ENCODE measurements around the gene RABGGTA.

RABGGTA gene

DNA sequence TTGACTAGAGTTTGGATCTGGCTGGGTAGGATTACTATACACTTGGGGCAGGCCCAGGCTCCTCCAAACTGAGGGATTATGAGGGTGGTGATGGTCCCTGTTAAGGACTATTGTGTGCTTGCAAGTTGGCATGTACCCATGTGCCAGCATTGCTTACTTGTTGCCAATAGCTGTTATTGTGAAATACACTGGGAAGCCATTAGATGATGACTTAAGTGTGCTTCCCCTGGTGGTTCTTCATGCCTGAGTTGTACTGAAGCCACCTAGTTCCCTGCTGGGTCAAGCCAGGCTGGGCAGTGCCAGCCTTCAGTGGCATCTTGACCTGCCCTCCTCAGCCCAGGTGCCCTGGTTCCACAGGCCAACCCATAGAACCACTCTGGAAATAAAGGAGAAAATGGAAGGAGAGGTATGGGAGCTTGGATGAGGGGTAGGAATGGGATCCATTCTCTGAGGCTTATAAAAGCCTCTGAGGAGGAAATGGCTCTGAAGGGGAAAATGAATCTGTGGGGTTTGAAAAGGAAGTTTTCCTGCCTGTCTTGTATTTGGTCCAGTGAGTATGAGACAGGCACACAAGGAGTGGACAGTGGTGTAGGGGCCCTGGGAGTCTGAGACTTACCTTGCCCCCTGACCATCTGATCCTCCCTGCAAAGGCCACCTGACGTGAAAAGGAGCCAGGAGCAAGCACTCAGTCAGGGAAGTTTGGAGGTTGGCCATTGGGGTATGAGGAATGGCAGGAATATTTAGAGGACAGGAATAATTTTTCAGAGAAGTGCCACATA is 40.6 kb upstream of the RABGGTA start:
- H3K36me3 ChIP-seq (ENCODE audit: control insufficient read depth in 2 of 2, insufficient read depth in 2 of 2, low read length in 2 of 2), result peaks cover 0 to 2% of the 10 kb centered on the region in 2 donors
- peaks cover 47 to 61% of the 10 kb centered on the region in 2 donors for H3K4me1 ChIP-seq (ENCODE audit: control insufficient read depth in 2 of 2, insufficient read depth in 2 of 2, low read length in 2 of 2)
- H3K9ac ChIP-seq (ENCODE audit: low read depth in 1 of 2, low read length in 2 of 2), result peak overlapping the region; percentile 10 to 52
- H3K27ac ChIP-seq (ENCODE audit: low read depth in 2 of 2, low read length in 2 of 2), result peak overlapping the region in 1 of 2 donors; percentile 83
- peak overlapping the region in 1 of 2 donors; percentile 74 for H3K4me3 ChIP-seq (ENCODE audit: low read length in 2 of 2)
- H3K27me3 ChIP-seq (ENCODE audit: control insufficient read depth in 2 of 2, insufficient read depth in 2 of 2, low read length in 2 of 2), result no peaks in the 10 kb centered on the region
- H3K9me3 ChIP-seq (ENCODE audit: control insufficient read depth in 2 of 2, low read length in 2 of 2), result no peaks in the 10 kb centered on the region

DNA sequence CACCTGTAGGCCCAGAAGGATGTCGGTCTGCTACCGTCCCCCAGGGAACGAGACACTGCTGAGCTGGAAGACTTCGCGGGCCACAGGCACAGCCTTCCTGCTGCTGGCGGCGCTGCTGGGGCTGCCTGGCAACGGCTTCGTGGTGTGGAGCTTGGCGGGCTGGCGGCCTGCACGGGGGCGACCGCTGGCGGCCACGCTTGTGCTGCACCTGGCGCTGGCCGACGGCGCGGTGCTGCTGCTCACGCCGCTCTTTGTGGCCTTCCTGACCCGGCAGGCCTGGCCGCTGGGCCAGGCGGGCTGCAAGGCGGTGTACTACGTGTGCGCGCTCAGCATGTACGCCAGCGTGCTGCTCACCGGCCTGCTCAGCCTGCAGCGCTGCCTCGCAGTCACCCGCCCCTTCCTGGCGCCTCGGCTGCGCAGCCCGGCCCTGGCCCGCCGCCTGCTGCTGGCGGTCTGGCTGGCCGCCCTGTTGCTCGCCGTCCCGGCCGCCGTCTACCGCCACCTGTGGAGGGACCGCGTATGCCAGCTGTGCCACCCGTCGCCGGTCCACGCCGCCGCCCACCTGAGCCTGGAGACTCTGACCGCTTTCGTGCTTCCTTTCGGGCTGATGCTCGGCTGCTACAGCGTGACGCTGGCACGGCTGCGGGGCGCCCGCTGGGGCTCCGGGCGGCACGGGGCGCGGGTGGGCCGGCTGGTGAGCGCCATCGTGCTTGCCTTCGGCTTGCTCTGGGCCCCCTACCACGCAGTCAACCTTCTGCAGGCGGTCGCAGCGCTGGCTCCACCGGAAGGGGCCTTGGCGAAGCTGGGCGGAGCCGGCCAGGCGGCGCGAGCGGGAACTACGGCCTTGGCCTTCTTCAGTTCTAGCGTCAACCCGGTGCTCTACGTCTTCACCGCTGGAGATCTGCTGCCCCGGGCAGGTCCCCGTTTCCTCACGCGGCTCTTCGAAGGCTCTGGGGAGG is 39.5 kb upstream of the RABGGTA start, which contains the start of gene LTB4R:
LTB4R (plus strand) TSS at position 857 of the 959 bp plus-strand sequence. CDS start 4,150 bp downstream, outside the sequence.
- H3K9me3 ChIP-seq (ENCODE audit: control insufficient read depth in 2 of 2, low read length in 2 of 2), result no peaks in the 10 kb centered on the region
- peak within 1 kb of the TSS; percentile 55 to 74 for H3K4me3 ChIP-seq (ENCODE audit: low read length in 2 of 2)
- peaks cover 8 to 13% of the 10 kb centered on the region in 2 donors for H3K36me3 ChIP-seq (ENCODE audit: control insufficient read depth in 2 of 2, insufficient read depth in 2 of 2, low read length in 2 of 2)
- H3K9ac ChIP-seq (ENCODE audit: low read depth in 1 of 2, low read length in 2 of 2), result peak within 1 kb of the TSS; percentile 52
- H3K4me1 ChIP-seq (ENCODE audit: control insufficient read depth in 2 of 2, insufficient read depth in 2 of 2, low read length in 2 of 2), result peaks cover 36 to 57% of the 10 kb centered on the region in 2 donors
- peak within 1 kb of the TSS; percentile 63 to 83 for H3K27ac ChIP-seq (ENCODE audit: low read depth in 2 of 2, low read length in 2 of 2)
- H3K27me3 ChIP-seq (ENCODE audit: control insufficient read depth in 2 of 2, insufficient read depth in 2 of 2, low read length in 2 of 2), result no peaks in the 10 kb centered on the region

DNA sequence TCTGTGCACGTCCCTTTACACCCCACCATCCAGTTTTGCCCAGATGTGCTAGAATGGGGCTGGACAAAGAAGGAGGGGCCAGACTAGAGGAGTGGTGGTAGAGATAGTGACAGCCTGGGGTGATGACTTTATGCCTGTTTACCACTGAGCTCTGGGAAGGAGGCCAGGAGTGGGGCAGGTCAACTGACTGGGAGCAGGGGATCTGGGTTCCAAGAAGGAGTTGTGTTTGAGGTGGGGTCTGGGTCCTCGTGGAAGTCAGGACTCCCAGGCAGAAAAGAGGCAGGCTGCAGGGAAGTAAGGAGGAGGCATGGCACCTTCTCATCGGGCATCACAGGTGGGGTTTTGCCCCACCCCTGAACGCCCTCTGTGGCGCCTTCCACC is 38.9 kb upstream of the RABGGTA start:
- peak overlapping the region; percentile 63 to 83 for H3K27ac ChIP-seq (ENCODE audit: low read depth in 2 of 2, low read length in 2 of 2)
- H3K4me1 ChIP-seq (ENCODE audit: control insufficient read depth in 2 of 2, insufficient read depth in 2 of 2, low read length in 2 of 2), result peaks cover 31 to 52% of the 10 kb centered on the region in 2 donors
- no peaks in the 10 kb centered on the region for H3K9me3 ChIP-seq (ENCODE audit: control insufficient read depth in 2 of 2, low read length in 2 of 2)
- peaks cover 15 to 20% of the 10 kb centered on the region in 2 donors for H3K36me3 ChIP-seq (ENCODE audit: control insufficient read depth in 2 of 2, insufficient read depth in 2 of 2, low read length in 2 of 2)
- peak overlapping the region; percentile 52 for H3K9ac ChIP-seq (ENCODE audit: low read depth in 1 of 2, low read length in 2 of 2)
- H3K4me3 ChIP-seq (ENCODE audit: low read length in 2 of 2), result peak overlapping the region; percentile 55 to 74
- no peaks in the 10 kb centered on the region for H3K27me3 ChIP-seq (ENCODE audit: control insufficient read depth in 2 of 2, insufficient read depth in 2 of 2, low read length in 2 of 2)

DNA sequence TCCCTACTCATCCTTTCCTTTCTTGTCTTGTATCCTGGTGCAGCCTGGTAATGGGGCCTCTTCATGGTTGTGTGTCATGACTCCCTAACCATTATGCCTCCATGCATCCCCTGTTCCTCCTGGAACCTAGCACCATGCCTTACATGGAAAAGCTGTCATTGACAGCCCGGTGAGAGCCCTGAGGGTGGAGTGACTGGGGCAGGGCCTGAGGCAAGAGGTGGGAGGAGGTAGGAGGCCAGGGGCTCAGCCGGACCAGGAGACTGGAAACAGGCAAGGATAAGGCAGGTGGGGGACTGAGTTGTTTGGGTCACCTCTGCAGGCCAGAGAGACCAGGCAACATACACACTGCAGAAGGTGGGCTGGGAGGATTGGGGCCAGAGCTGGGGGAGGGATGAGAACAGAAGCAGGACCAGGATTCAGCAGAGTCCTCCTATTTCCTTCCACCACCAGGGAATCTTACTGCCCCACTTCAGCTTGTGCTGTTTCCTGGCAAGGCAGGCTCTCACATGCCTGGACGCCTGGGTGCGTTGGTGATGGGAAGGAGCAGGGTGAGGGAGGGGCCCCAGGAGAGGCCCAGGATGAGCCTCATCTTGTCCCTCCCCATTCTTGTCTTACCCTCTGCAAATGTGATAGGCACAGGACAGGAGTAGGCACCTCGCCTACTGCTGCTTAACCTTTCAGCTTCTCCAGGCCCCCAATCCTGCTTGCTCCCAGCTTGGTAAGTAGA is 38.3 kb upstream of the RABGGTA start, which contains the start of gene LTB4R2:
LTB4R2 (plus strand) TSS at position 603 of the 727 bp plus-strand sequence. CDS start 525 bp downstream, outside the sequence.
- Histone ChIP-seq H3K9ac (ENCODE audit: low read depth in 1 of 2, low read length in 2 of 2) (peak within 1 kb of the TSS; percentile 52), H3K27ac (ENCODE audit: low read depth in 2 of 2, low read length in 2 of 2) (peak within 1 kb of the TSS; percentile 63 to 83), H3K36me3 (ENCODE audit: control insufficient read depth in 2 of 2, insufficient read depth in 2 of 2, low read length in 2 of 2) (peaks cover 20 to 25% of the 10 kb centered on the region in 2 donors), H3K4me1 (ENCODE audit: control insufficient read depth in 2 of 2, insufficient read depth in 2 of 2, low read length in 2 of 2) (peaks cover 31 to 52% of the 10 kb centered on the region in 2 donors), H3K27me3 (ENCODE audit: control insufficient read depth in 2 of 2, insufficient read depth in 2 of 2, low read length in 2 of 2) (no peaks in the 10 kb centered on the region), H3K4me3 (ENCODE audit: low read length in 2 of 2) (peak within 1 kb of the TSS; percentile 55 to 74), H3K9me3 (ENCODE audit: control insufficient read depth in 2 of 2, low read length in 2 of 2) (no peaks in the 10 kb centered on the region)

DNA sequence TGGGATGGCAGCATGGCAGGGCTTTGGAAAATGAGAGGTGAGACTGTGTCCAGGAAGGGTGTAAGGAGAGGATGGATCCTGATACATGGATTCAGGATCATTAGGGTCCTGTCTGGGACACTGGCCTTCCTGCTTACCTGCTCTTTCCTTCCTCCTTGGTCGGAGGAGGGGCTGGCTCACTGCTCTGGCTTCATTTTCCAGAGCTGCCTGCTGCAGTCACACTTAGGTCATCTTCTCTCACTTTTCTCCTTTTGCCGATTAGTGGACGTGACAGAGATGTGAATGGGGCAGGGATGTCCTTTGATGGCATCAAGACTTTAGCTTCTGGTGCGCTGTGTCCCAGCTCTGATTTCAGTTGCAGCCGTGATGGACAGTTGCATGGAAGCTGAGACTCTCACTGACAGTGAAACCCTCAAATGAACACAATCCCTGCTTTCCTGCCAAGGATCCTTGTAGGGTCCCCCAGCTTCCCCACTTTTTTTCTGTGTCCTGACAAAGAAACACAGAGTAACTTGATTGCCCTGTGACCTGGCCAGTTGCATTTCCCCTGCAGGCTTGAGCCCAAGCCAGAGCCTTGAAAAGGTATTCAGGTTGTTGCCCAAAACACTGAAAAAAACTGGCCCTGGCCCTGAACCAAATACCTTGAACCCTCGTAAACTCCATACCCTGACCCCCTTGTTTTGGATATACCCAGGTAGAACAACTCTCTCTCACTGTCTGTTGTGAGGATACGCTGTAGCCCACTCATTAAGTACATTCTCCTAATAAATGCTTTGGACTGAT is 37.1 kb upstream of the RABGGTA start:
- Histone ChIP-seq H3K27ac (ENCODE audit: low read depth in 2 of 2, low read length in 2 of 2) (peak overlapping the region in 1 of 2 donors; percentile 66), H3K27me3 (ENCODE audit: control insufficient read depth in 2 of 2, insufficient read depth in 2 of 2, low read length in 2 of 2) (no peaks in the 10 kb centered on the region), H3K36me3 (ENCODE audit: control insufficient read depth in 2 of 2, insufficient read depth in 2 of 2, low read length in 2 of 2) (peaks cover 31 to 37% of the 10 kb centered on the region in 2 donors), H3K9ac (ENCODE audit: low read depth in 1 of 2, low read length in 2 of 2) (peak overlapping the region in 1 of 2 donors; percentile 4), H3K9me3 (ENCODE audit: control insufficient read depth in 2 of 2, low read length in 2 of 2) (no peaks in the 10 kb centered on the region), H3K4me3 (ENCODE audit: low read length in 2 of 2) (no peak overlapping the region), H3K4me1 (ENCODE audit: control insufficient read depth in 2 of 2, insufficient read depth in 2 of 2, low read length in 2 of 2) (peaks cover 31 to 45% of the 10 kb centered on the region in 2 donors)

DNA sequence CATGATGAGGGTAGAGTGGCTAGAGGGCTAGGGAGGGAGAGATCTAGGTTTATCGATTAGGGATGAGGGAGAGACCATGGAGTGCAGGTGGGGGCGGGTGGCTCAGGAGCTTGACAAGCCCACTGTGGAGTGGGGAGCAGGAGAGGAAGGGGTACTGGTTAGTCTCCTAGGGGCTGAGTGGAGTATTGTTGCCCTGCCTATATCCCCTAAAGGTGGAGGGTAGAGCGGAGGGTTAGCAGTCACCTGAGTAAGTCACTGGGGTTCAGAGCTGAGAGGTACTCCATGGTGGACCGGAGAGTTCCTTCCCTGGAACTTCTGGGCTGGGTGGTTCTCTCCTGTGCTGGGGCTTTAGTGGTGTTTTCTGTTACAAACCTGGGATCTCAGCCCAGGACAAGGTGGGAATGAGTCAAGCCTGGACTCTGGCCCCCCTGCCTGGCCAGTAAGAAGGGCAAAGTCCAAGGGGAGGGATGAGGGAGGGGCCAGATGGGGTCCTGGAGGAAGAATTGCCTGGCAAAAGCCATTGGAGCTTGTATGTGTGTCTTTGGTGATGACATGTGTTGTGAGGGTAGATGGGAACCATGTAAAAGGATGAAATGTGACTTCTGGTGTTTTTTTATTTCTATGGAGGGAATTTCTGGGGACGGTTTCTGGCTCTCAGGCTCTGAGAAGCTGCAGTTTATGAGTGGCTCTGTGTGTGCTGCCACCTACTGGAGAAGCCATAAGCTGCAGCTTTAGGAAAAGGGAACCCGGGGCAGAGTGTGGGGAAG is 36.4 kb upstream of the RABGGTA start, which contains the start of gene CIDEB:
CIDEB (minus strand) TSS at position 403 of the 767 bp plus-strand sequence; CDS start at position 284, 119 bp downstream.
- H3K9ac ChIP-seq (ENCODE audit: low read depth in 1 of 2, low read length in 2 of 2), result peak within 1 kb of the TSS; percentile 10 to 15
- peaks cover 36 to 43% of the 10 kb centered on the region in 2 donors for H3K36me3 ChIP-seq (ENCODE audit: control insufficient read depth in 2 of 2, insufficient read depth in 2 of 2, low read length in 2 of 2)
- peak within 1 kb of the TSS; percentile 66 to 79 for H3K27ac ChIP-seq (ENCODE audit: low read depth in 2 of 2, low read length in 2 of 2)
- H3K9me3 ChIP-seq (ENCODE audit: control insufficient read depth in 2 of 2, low read length in 2 of 2), result no peaks in the 10 kb centered on the region
- no peaks in the 10 kb centered on the region for H3K27me3 ChIP-seq (ENCODE audit: control insufficient read depth in 2 of 2, insufficient read depth in 2 of 2, low read length in 2 of 2)
- H3K4me1 ChIP-seq (ENCODE audit: control insufficient read depth in 2 of 2, insufficient read depth in 2 of 2, low read length in 2 of 2), result peaks cover 31 to 42% of the 10 kb centered on the region in 2 donors
- peak within 1 kb of the TSS; percentile 4 to 59 for H3K4me3 ChIP-seq (ENCODE audit: low read length in 2 of 2)

DNA sequence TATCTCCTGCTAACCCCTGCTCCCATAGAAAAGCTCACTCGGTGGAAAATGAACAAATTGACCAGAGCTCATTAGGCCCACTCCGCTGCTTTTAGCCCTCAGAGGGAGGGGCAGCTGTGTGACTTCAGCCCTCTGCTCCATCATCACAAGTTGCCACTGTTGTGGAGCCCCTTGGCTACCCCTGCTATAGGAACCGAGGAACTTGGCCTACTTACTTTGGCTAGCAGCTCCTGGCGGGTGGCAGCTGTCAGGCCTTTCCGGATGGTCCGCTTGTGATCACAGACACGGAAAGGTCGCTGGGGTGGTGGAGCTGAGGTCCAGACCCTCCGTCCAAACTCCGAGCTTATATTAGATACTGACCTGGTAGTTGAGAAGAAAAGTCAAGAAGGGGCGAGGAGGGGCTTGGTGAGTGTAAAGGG is 35.8 kb upstream of the RABGGTA start:
- no peaks in the 10 kb centered on the region for H3K9me3 ChIP-seq (ENCODE audit: control insufficient read depth in 2 of 2, low read length in 2 of 2)
- H3K4me1 ChIP-seq (ENCODE audit: control insufficient read depth in 2 of 2, insufficient read depth in 2 of 2, low read length in 2 of 2), result peaks cover 31 to 40% of the 10 kb centered on the region in 2 donors
- peak overlapping the region; percentile 10 to 15 for H3K9ac ChIP-seq (ENCODE audit: low read depth in 1 of 2, low read length in 2 of 2)

DNA sequence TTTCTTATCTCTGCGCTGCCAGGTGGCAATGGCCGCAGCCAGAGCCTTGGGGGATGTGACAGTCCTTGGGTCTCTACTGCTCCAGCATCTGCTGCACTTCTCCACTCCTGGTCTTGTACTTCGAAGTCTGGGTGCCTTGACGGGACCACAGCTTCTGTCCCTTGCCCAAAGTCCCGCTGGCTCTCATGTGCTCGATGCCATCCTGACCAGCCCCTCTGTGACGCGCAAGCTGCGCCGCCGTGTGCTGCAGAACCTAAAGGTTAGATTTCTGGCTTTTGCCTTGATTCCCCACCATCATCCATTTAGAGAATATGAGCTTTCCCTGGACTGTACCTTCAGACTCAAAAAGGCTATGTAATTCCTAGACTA is 32.6 kb upstream of the RABGGTA start:
- Histone ChIP-seq H3K27me3 (ENCODE audit: control insufficient read depth in 2 of 2, insufficient read depth in 2 of 2, low read length in 2 of 2) (no peaks in the 10 kb centered on the region), H3K4me1 (ENCODE audit: control insufficient read depth in 2 of 2, insufficient read depth in 2 of 2, low read length in 2 of 2) (peaks cover 29% of the 10 kb centered on the region in 2 donors), H3K27ac (ENCODE audit: low read depth in 2 of 2, low read length in 2 of 2) (no peak overlapping the region), H3K4me3 (ENCODE audit: low read length in 2 of 2) (no peak overlapping the region), H3K9ac (ENCODE audit: low read depth in 1 of 2, low read length in 2 of 2) (no peak overlapping the region), H3K9me3 (ENCODE audit: control insufficient read depth in 2 of 2, low read length in 2 of 2) (no peaks in the 10 kb centered on the region), H3K36me3 (ENCODE audit: control insufficient read depth in 2 of 2, insufficient read depth in 2 of 2, low read length in 2 of 2) (peaks cover 50 to 57% of the 10 kb centered on the region in 2 donors)

More for the DNA sequence above, 35.8 kb upstream of the RABGGTA start:
- Histone ChIP-seq H3K4me3 (ENCODE audit: low read length in 2 of 2) (peak overlapping the region in 1 of 2 donors; percentile 59), H3K36me3 (ENCODE audit: control insufficient read depth in 2 of 2, insufficient read depth in 2 of 2, low read length in 2 of 2) (peaks cover 42 to 49% of the 10 kb centered on the region in 2 donors), H3K27ac (ENCODE audit: low read depth in 2 of 2, low read length in 2 of 2) (peak overlapping the region; percentile 66 to 79), H3K27me3 (ENCODE audit: control insufficient read depth in 2 of 2, insufficient read depth in 2 of 2, low read length in 2 of 2) (no peaks in the 10 kb centered on the region)

Data from mucosa of rectum (tissue), 2 donors.